ENCODE measurements around the gene BAZ2A.

Gene BAZ2A

DNA sequence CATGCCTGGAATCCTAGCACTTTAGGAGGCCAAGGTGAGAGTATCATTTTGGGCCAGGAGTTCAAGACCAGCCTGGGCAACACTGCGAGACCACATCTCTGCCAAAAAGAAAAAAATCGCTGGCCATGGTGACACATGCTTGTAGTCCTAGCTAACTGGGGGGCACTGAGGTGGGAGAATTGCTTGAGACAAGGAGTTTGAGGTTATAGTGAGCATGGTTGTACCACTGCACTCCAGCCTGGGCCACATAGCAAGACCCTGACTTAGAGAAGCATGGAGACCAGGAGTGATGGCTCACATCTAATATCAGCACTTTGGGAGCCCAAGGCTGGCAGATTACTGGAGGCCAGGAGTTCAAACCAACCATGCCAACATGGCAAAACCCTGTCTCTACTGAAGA lies 48.7 kb upstream of the BAZ2A start:
- TF ChIP-seq REST (tag by site-specific recombination; IDR thresholded peaks at IDR 0.05) (peak; percentile 64; the same call in 1 of the 2 replicates), ZNF585B (tag by site-specific recombination; IDR thresholded peaks at IDR 0.05) (no peak), ZFP37 (tag by site-specific recombination; IDR thresholded peaks at IDR 0.05) (peak; percentile 53; the same call in 1 of the 2 replicates), ZNF121 (tag by site-specific recombination; IDR thresholded peaks at IDR 0.05) (peak; percentile 99)
- TF ChIP-seq, protein P1, sequence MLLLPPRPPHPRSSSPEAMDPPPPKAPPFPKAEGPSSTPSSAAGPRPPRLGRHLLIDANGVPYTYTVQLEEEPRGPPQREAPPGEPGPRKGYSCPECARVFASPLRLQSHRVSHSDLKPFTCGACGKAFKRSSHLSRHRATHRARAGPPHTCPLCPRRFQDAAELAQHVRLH (tag by site-specific recombination; IDR thresholded peaks at IDR 0.05) = 0 out of 2 replicates have a peak, but pooled peaks have one; percentile 14
- Histone ChIP-seq H3K4me1 (ENCODE audit: control insufficient read depth, insufficient read depth, low read length) (peaks cover 8% of the 10 kb centered on the region), H3K9me3 (ENCODE audit: control insufficient read depth, insufficient read depth, low read depth, low read length) (no peaks in the 10 kb centered on the region), H3K4me3 (ENCODE audit: low read depth, low read length) (no peak overlapping the region), H3K36me3 (ENCODE audit: control insufficient read depth in 2 of 2, insufficient read depth in 1 of 2, low read length in 2 of 2) (peaks cover 32 to 45% of the 10 kb centered on the region in 2 experiments; a peak in 2 of 3 replicates), H3K27ac (ENCODE audit: extremely low read depth, low read depth, low read length) (no peak overlapping the region)
- ChIA-PET CTCF (interaction anchor here (0.8 to 1.2 kb wide), 3 partner anchors 42 to 322 kb away, joined by 3 to 4 read pairs (median 3); no protein-coding TSS in a partner anchor), POLR2A (interaction anchor here (2.2 kb wide), 1 partner anchor 9 kb away, joined by 14 read pairs; the partner anchor contains the start of gene PTGES3)

- Histone ChIP-seq H3K27ac (ENCODE audit: extremely low read depth, low read depth, low read length) (no peak overlapping the region), H3K36me3 (ENCODE audit: control insufficient read depth in 2 of 2, insufficient read depth in 1 of 2, low read length in 2 of 2) (peaks cover 34 to 49% of the 10 kb centered on the region in 2 experiments; a peak in 2 of 3 replicates), H3K4me3 (ENCODE audit: low read depth, low read length) (no peak overlapping the region), H3K4me1 (ENCODE audit: control insufficient read depth, insufficient read depth, low read length) (peaks cover 8% of the 10 kb centered on the region), H3K9me3 (ENCODE audit: control insufficient read depth, insufficient read depth, low read depth, low read length) (no peaks in the 10 kb centered on the region)
- TF ChIP-seq ZBTB44 (tag by site-specific recombination; IDR thresholded peaks at IDR 0.05) = 0 out of 2 replicates have a peak, but pooled peaks have one; percentile 15
- TF ChIP-seq, protein P2, sequence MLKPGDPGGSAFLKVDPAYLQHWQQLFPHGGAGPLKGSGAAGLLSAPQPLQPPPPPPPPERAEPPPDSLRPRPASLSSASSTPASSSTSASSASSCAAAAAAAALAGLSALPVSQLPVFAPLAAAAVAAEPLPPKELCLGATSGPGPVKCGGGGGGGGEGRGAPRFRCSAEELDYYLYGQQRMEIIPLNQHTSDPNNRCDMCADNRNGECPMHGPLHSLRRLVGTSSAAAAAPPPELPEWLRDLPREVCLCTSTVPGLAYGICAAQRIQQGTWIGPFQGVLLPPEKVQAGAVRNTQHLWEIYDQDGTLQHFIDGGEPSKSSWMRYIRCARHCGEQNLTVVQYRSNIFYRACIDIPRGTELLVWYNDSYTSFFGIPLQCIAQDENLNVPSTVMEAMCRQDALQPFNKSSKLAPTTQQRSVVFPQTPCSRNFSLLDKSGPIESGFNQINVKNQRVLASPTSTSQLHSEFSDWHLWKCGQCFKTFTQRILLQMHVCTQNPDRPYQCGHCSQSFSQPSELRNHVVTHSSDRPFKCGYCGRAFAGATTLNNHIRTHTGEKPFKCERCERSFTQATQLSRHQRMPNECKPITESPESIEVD (tag by site-specific recombination; IDR thresholded peaks at IDR 0.05) = peak; percentile 58; the same call in 1 of the 2 replicates
- TF ChIP-seq ZIC2 (tag by site-specific recombination; IDR thresholded peaks at IDR 0.05) = no peak
- ChIA-PET CTCF (interaction anchor here (0.5 to 0.8 kb wide), 3 partner anchors 44 to 324 kb away, joined by 3 to 6 read pairs (median 3); no protein-coding TSS in a partner anchor), POLR2A (interaction anchor here (0.6 to 2.2 kb wide), 4 partner anchors 11 to 32 kb away, joined by 4 to 14 read pairs (median 4); partner anchors contain the start of gene PTGES3)
These were observed 47.6 kb upstream of the BAZ2A start for GRCh38 chr12:56677680-56678079.

GRCh38 chr12:56676851-56677580 lies 46.9 kb upstream of the BAZ2A start:
- Histone ChIP-seq H3K9me3 (ENCODE audit: control insufficient read depth, insufficient read depth, low read depth, low read length) (no peaks in the 10 kb centered on the region), H3K36me3 (ENCODE audit: control insufficient read depth in 2 of 2, insufficient read depth in 1 of 2, low read length in 2 of 2) (peaks cover 37 to 50% of the 10 kb centered on the region in 2 experiments; a peak in 2 of 3 replicates), H3K4me1 (ENCODE audit: control insufficient read depth, insufficient read depth, low read length) (peaks cover 8% of the 10 kb centered on the region), H3K4me3 (ENCODE audit: low read depth, low read length) (no peak overlapping the region), H3K27ac (ENCODE audit: extremely low read depth, low read depth, low read length) (no peak overlapping the region)
- ChIA-PET CTCF (interaction anchor here (0.5 kb wide), 2 partner anchors 43 to 76 kb away, joined by 3 to 6 read pairs; no protein-coding TSS in a partner anchor), POLR2A (interaction anchor here (0.6 to 1.6 kb wide), 3 partner anchors 11 to 32 kb away, joined by 4 to 5 read pairs (median 4); partner anchors contain the start of gene PTGES3)
- no peak for TF ChIP-seq ZBTB20 (tag by site-specific recombination; IDR thresholded peaks at IDR 0.05)
- TF ChIP-seq, protein P3, sequence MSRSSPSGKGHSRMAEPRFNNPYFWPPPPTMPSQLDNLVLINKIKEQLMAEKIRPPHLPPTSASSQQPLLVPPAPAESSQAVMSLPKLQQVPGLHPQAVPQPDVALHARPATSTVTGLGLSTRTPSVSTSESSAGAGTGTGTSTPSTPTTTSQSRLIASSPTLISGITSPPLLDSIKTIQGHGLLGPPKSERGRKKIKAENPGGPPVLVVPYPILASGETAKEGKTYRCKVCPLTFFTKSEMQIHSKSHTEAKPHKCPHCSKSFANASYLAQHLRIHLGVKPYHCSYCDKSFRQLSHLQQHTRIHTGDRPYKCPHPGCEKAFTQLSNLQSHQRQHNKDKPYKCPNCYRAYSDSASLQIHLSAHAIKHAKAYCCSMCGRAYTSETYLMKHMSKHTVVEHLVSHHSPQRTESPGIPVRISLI (tag by site-specific recombination; IDR thresholded peaks at IDR 0.05) = peak; percentile 82
- no peak for TF ChIP-seq ZNF354C (tag by site-specific recombination; IDR thresholded peaks at IDR 0.05; ENCODE audit: borderline replicate concordance, low read depth)

Data from HEK293 (cell line).